HepG2 (cell line): Measurements from ENCODE around the gene POLN. TPM values are rescaled to one million over a fixed set of nuclear protein-coding genes. Genes with fewer than 3 reads are reported as not detected.

Source experiments
- ARNT2 ChIP-seq: sonication (generic); formaldehyde crosslinking; IDR thresholded peaks from 2 replicates; pipeline ENCODE4 v1.8.0; 2022; ENCODE audit warnings: mild to moderate bottlenecking, low read depth, missing genetic modification reagents, moderate library complexity
- CC2D1A ChIP-seq: sonication (generic); formaldehyde crosslinking; IDR thresholded peaks from 2 replicates; pipeline ENCODE4 v1.8.1; 2023; ENCODE audit warnings: mild to moderate bottlenecking, missing genetic modification reagents
- CENPT ChIP-seq: sonication (generic); formaldehyde crosslinking; IDR thresholded peaks from 2 replicates; pipeline ENCODE4 v1.8.0; 2022; ENCODE audit warnings: low read depth, mild to moderate bottlenecking, moderate library complexity, missing genetic modification reagents
- GATAD2A ChIP-seq: IDR thresholded peaks from 2 replicates; pipeline ENCODE4 v1.6.1; 2016
- IRF2 ChIP-seq: IDR thresholded peaks from 2 replicates; pipeline ENCODE4 v1.6.1; 2018; ENCODE audit warnings: missing genetic modification reagents, missing compliant biosample characterization
- KDM6A ChIP-seq: IDR thresholded peaks from 2 replicates; pipeline ENCODE4 v1.6.1; 2016; ENCODE audit warnings: low read depth
- NAIF1 ChIP-seq: sonication (generic); formaldehyde crosslinking; IDR thresholded peaks from 2 replicates; pipeline ENCODE4 v1.5.0; 2020; ENCODE audit warnings: mild to moderate bottlenecking, missing genetic modification reagents, borderline replicate concordance
- RBAK ChIP-seq: sonication (generic); formaldehyde crosslinking; IDR thresholded peaks from 2 replicates; pipeline ENCODE4 v1.5.1; 2020; ENCODE audit warnings: mild to moderate bottlenecking, missing genetic modification reagents
- SMARCE1 ChIP-seq: fragments of 450-650 bp; IDR thresholded peaks from 2 replicates; pipeline ENCODE4 v1.6.1; 2017; ENCODE audit warnings: borderline replicate concordance
- SUZ12 ChIP-seq: fragments of 150-350 bp; IDR thresholded peaks from 2 replicates; pipeline ENCODE4 v1.6.1; 2014; ENCODE audit warnings: low read depth, low read length
- TP53 ChIP-seq: sonication (generic); formaldehyde crosslinking; conservative IDR thresholded peaks from 2 replicates; pipeline ENCODE4 v1.4.0; 2020; ENCODE audit warnings: missing genetic modification reagents
- ZNF3 ChIP-seq: IDR thresholded peaks from 2 replicates; pipeline ENCODE4 v1.7.0; 2017; ENCODE audit warnings: inconsistent platforms
- ZNF33B ChIP-seq: sonication (generic); formaldehyde crosslinking; IDR thresholded peaks from 2 replicates; pipeline ENCODE4 v1.5.1; 2020; ENCODE audit warnings: mild to moderate bottlenecking, missing genetic modification reagents
- polyA plus RNA-seq, 8 experiments: library from polyadenylated mRNA; depleted of rRNA in 3 of 8; stranded (reverse) in 7 of 8; unstranded in 1 of 8; fragments of >200 nt; fragmentation: Illumina TruSeq in 4 of 8; extraction: Trizol in 4 of 8; gene quantifications; 2 replicates each; pipeline versions ENCODE4 v1.2.1 to v1.2.3, GENCODE V29; 2011 to 2016; ENCODE audit warnings: low read depth in 4 of 8, missing spikeins in 1 of 8, mixed read lengths in 1 of 8; ENCODE audit not compliant: insufficient read depth in 1 of 8
- total RNA-seq, 5 experiments: library from RNA; depleted of rRNA; stranded (reverse); fragments of >200 nt; fragmentation: Illumina TruSeq; extraction: Trizol; gene quantifications; 2 replicates each; pipeline ENCODE4 v1.2.3, GENCODE V29; 2016; ENCODE audit warnings: low read depth in 1 of 5
- TF ChIP-seq, protein P1 (sequence below): IDR thresholded peaks from 2 replicates; pipeline ENCODE4 v1.4.0; 2020; ENCODE audit warnings: mild to moderate bottlenecking, missing genetic modification reagents
- TF ChIP-seq, protein P2 (sequence below): sonication (generic); formaldehyde crosslinking; IDR thresholded peaks from 2 replicates; pipeline ENCODE4 v1.5.0; 2020; ENCODE audit warnings: missing genetic modification reagents
- TF ChIP-seq, protein P3 (sequence below): sonication (generic); formaldehyde crosslinking; IDR thresholded peaks from 2 replicates; pipeline ENCODE4 v1.4.0; 2020; ENCODE audit warnings: missing genetic modification reagents, borderline replicate concordance
- TF ChIP-seq, protein P4 (sequence below): IDR thresholded peaks from 2 replicates; pipeline ENCODE4 v1.6.1; 2018; ENCODE audit warnings: missing genetic modification reagents, mild to moderate bottlenecking, missing compliant biosample characterization
- TF ChIP-seq, protein P5 (sequence below): sonication (generic); formaldehyde crosslinking; IDR thresholded peaks from 2 replicates; pipeline ENCODE4 v1.4.0; 2020; ENCODE audit warnings: mild to moderate bottlenecking, low read depth, missing genetic modification reagents
- TF ChIP-seq, protein P6 (sequence below): sonication (generic); formaldehyde crosslinking; IDR thresholded peaks from 2 replicates; pipeline ENCODE4 v1.4.0; 2020; ENCODE audit warnings: missing genetic modification reagents

The POLN gene
- total and polyA plus RNA-seq, 2 of the 13 experiments (the other 11 are each of a cell fraction or from before 2014, with no cell fraction given) = 0.93 to 1.5 TPM

DNA sequence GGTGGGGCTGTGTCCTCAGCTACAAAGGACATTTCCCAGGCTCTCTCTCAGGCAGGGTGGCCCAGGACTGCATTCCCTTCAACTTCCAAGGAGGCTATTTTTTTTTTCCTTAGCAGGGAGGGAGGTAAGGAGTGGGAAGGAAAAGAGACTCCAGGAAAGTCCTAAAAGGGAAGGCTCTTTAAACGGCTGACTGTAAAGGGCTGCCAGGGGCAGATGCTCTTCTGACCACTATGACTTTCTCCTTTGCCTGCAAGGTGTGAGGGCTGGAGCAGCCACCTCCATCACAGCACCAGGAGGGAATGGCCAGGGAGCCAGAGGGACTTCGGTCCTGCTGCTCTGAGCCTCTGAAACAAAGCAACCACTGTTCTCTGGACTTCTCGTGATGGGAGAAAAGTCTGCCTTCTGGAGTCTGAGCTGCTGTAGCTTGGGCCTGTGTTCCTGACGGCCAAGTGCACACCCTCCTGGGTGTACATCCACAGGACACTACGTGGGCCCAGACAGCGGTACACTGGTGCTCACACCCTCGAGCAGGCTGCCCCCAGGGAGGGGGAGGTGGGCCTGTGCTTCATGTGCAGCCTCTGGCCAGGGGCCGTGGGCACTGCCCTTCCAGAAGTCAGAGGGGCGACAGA is 164.9 kb downstream of the POLN start (continued):
- TF ChIP-seq SUZ12 = no peak
- TF ChIP-seq, protein P1, sequence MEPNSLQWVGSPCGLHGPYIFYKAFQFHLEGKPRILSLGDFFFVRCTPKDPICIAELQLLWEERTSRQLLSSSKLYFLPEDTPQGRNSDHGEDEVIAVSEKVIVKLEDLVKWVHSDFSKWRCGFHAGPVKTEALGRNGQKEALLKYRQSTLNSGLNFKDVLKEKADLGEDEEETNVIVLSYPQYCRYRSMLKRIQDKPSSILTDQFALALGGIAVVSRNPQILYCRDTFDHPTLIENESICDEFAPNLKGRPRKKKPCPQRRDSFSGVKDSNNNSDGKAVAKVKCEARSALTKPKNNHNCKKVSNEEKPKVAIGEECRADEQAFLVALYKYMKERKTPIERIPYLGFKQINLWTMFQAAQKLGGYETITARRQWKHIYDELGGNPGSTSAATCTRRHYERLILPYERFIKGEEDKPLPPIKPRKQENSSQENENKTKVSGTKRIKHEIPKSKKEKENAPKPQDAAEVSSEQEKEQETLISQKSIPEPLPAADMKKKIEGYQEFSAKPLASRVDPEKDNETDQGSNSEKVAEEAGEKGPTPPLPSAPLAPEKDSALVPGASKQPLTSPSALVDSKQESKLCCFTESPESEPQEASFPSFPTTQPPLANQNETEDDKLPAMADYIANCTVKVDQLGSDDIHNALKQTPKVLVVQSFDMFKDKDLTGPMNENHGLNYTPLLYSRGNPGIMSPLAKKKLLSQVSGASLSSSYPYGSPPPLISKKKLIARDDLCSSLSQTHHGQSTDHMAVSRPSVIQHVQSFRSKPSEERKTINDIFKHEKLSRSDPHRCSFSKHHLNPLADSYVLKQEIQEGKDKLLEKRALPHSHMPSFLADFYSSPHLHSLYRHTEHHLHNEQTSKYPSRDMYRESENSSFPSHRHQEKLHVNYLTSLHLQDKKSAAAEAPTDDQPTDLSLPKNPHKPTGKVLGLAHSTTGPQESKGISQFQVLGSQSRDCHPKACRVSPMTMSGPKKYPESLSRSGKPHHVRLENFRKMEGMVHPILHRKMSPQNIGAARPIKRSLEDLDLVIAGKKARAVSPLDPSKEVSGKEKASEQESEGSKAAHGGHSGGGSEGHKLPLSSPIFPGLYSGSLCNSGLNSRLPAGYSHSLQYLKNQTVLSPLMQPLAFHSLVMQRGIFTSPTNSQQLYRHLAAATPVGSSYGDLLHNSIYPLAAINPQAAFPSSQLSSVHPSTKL (CRISPR knock-in tag) = no peak
- no peak for TF ChIP-seq NAIF1 (CRISPR knock-in tag)
- no peak; the same call in 1 of the 2 replicates for TF ChIP-seq GATAD2A (CRISPR knock-in tag)
- no peak for TF ChIP-seq SMARCE1
- TF ChIP-seq, protein P2, sequence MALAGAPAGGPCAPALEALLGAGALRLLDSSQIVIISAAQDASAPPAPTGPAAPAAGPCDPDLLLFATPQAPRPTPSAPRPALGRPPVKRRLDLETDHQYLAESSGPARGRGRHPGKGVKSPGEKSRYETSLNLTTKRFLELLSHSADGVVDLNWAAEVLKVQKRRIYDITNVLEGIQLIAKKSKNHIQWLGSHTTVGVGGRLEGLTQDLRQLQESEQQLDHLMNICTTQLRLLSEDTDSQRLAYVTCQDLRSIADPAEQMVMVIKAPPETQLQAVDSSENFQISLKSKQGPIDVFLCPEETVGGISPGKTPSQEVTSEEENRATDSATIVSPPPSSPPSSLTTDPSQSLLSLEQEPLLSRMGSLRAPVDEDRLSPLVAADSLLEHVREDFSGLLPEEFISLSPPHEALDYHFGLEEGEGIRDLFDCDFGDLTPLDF (CRISPR knock-in tag) = no peak
- no peak for TF ChIP-seq IRF2 (CRISPR knock-in tag)
- TF ChIP-seq, protein P3, sequence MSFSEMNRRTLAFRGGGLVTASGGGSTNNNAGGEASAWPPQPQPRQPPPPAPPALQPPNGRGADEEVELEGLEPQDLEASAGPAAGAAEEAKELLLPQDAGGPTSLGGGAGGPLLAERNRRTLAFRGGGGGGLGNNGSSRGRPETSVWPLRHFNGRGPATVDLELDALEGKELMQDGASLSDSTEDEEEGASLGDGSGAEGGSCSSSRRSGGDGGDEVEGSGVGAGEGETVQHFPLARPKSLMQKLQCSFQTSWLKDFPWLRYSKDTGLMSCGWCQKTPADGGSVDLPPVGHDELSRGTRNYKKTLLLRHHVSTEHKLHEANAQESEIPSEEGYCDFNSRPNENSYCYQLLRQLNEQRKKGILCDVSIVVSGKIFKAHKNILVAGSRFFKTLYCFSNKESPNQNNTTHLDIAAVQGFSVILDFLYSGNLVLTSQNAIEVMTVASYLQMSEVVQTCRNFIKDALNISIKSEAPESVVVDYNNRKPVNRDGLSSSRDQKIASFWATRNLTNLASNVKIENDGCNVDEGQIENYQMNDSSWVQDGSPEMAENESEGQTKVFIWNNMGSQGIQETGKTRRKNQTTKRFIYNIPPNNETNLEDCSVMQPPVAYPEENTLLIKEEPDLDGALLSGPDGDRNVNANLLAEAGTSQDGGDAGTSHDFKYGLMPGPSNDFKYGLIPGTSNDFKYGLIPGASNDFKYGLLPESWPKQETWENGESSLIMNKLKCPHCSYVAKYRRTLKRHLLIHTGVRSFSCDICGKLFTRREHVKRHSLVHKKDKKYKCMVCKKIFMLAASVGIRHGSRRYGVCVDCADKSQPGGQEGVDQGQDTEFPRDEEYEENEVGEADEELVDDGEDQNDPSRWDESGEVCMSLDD (CRISPR knock-in tag) = no peak
- TF ChIP-seq ARNT2 (CRISPR knock-in tag) = no peak
- no peak for TF ChIP-seq CC2D1A (CRISPR knock-in tag)
- TF ChIP-seq, protein P4, sequence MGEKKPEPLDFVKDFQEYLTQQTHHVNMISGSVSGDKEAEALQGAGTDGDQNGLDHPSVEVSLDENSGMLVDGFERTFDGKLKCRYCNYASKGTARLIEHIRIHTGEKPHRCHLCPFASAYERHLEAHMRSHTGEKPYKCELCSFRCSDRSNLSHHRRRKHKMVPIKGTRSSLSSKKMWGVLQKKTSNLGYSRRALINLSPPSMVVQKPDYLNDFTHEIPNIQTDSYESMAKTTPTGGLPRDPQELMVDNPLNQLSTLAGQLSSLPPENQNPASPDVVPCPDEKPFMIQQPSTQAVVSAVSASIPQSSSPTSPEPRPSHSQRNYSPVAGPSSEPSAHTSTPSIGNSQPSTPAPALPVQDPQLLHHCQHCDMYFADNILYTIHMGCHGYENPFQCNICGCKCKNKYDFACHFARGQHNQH (CRISPR knock-in tag) = no peak
- 0 out of 2 replicates have a peak, but pooled peaks have one; percentile 56 for TF ChIP-seq ZNF3 (CRISPR knock-in tag)
- 0 out of 2 replicates have a peak, but pooled peaks have one; percentile 22 for TF ChIP-seq KDM6A (CRISPR knock-in tag)
- no peak for TF ChIP-seq CENPT (CRISPR knock-in tag)
- TF ChIP-seq ZNF33B (CRISPR knock-in tag) = no peak
- 0 out of 2 replicates have a peak, but pooled peaks have one; percentile 68 for TF ChIP-seq TP53 (CRISPR knock-in tag)
- no peak for TF ChIP-seq RBAK (CRISPR knock-in tag)
- TF ChIP-seq, protein P5, sequence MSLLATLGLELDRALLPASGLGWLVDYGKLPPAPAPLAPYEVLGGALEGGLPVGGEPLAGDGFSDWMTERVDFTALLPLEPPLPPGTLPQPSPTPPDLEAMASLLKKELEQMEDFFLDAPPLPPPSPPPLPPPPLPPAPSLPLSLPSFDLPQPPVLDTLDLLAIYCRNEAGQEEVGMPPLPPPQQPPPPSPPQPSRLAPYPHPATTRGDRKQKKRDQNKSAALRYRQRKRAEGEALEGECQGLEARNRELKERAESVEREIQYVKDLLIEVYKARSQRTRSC = no peak
- TF ChIP-seq, protein P6, sequence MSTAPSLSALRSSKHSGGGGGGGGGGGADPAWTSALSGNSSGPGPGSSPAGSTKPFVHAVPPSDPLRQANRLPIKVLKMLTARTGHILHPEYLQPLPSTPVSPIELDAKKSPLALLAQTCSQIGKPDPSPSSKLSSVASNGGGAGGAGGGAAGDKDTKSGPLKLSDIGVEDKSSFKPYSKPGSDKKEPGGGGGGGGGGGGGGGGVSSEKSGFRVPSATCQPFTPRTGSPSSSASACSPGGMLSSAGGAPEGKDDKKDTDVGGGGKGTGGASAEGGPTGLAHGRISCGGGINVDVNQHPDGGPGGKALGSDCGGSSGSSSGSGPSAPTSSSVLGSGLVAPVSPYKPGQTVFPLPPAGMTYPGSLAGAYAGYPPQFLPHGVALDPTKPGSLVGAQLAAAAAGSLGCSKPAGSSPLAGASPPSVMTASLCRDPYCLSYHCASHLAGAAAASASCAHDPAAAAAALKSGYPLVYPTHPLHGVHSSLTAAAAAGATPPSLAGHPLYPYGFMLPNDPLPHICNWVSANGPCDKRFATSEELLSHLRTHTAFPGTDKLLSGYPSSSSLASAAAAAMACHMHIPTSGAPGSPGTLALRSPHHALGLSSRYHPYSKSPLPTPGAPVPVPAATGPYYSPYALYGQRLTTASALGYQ (CRISPR knock-in tag) = no peak
